Measurements from ENCODE around the gene PLEK.

PLEK gene

DNA sequence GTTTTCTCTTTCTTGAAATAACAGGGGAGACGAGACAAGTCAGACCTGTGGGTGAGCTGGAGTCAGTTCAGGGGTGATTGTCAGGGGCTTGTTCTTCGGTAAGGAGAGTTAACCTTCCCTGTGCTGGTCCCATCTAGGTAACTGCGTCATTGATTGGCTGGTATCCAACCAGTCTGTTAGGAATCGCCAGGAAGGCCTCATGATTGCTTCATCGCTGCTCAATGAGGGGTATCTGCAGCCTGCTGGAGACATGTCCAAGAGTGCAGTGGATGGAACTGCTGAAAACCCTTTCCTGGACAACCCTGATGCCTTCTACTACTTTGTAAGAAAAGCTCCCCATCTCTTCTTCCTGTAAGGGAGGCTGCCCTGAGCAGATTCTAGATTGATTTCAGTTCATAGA lies 21.3 kb downstream of the PLEK start:
- TF ChIP-seq, protein P1, sequence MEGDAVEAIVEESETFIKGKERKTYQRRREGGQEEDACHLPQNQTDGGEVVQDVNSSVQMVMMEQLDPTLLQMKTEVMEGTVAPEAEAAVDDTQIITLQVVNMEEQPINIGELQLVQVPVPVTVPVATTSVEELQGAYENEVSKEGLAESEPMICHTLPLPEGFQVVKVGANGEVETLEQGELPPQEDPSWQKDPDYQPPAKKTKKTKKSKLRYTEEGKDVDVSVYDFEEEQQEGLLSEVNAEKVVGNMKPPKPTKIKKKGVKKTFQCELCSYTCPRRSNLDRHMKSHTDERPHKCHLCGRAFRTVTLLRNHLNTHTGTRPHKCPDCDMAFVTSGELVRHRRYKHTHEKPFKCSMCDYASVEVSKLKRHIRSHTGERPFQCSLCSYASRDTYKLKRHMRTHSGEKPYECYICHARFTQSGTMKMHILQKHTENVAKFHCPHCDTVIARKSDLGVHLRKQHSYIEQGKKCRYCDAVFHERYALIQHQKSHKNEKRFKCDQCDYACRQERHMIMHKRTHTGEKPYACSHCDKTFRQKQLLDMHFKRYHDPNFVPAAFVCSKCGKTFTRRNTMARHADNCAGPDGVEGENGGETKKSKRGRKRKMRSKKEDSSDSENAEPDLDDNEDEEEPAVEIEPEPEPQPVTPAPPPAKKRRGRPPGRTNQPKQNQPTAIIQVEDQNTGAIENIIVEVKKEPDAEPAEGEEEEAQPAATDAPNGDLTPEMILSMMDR (IDR thresholded peaks at IDR 0.05) = no peak
- H3K27ac ChIP-seq = no peak overlapping the region
- H3K36me3 ChIP-seq = no peaks in the 10 kb centered on the region
- H3K4me1 ChIP-seq = peaks cover 0 to 8% (median 0%) of the 10 kb centered on the region in 4 donors
- no peak overlapping the region for H3K4me3 ChIP-seq
- DNase-seq = no peak
- intact Hi-C loops (cut with DNase I; ENCODE audit: low total_unique reads) = no loop called here
- H3K27me3 ChIP-seq = no peaks in the 10 kb centered on the region
- H3K9me3 ChIP-seq = no peaks in the 10 kb centered on the region

DNA sequence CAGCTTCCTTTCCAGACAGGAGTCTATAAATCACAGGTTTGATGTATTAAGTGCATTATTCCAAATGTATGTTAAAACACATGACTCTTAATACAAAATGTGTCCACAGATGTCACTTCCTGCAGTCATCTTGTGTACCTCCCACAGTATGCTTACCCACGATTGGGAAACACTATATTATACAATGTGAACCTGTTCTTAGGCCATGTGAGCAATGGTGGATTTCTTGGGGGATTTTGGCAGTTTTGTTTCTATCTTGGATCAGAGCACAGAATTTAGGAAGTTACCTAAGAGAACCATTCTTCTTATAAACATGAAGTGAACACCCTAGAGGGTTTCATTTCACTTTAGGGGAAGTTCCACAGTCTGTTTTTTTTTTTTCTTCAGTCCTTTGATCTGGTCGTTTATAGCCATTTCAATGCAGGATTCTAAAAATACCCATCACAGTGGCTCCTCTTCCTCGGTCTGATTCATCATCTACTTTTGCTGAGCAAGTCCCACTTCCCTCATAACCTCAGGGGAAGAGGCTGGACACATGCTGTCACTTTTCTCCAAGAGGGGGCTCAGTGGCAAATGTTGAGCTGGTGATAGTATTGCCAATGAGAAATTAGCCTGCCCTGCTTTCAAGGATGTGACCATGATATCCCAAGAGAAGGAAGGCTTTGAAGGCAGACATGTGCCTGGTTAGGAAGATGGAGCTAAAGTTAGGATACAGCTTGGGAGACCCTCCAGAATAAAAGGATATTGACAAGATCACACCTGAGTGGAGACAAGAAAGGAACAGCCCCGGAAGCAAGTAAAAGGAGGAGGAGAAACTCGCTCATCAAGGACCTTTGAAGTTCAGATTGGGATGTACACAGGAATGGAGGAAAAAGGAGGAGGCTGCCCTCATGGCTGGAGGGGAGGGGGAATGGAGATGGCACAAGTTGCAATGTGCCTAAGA lies 22.6 kb downstream of the PLEK start:
- Histone ChIP-seq H3K36me3 (no peaks in the 10 kb centered on the region), H3K4me3 (no peak overlapping the region), H3K9me3 (no peaks in the 10 kb centered on the region), H3K27me3 (no peaks in the 10 kb centered on the region), H3K27ac (no peak overlapping the region), H3K4me1 (peaks cover 0 to 15% (median 0%) of the 10 kb centered on the region in 4 donors)
- intact Hi-C loops (cut with DNase I; ENCODE audit: low total_unique reads) = no loop called here
- TF ChIP-seq, protein P1 (IDR thresholded peaks at IDR 0.05) = no peak
- DNase-seq = no peak

DNA sequence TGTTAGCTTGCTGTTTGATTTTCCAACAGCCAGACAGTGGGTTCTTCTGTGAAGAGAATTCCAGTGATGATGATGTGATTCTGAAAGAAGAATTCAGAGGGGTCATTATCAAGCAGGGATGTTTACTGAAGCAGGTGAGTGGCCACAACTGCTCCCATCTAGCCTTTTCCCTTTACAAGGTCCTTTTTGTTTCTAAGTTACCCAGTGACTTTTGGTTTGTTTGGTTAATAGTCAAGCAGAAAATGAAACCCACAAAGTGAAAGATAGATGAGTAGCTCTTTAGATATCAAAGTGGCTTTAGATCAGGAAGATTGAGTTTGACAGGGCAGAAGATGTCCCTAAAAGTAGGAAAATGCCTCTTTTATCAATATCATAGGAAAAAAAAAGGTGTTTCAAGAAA lies 23.3 kb downstream of the PLEK start:
- no peaks in the 10 kb centered on the region for H3K9me3 ChIP-seq
- no peak overlapping the region for H3K4me3 ChIP-seq
- no peak for DNase-seq
- intact Hi-C loops (cut with DNase I; ENCODE audit: low total_unique reads) = no loop called here
- TF ChIP-seq, protein P1 (IDR thresholded peaks at IDR 0.05) = no peak
- no peaks in the 10 kb centered on the region for H3K36me3 ChIP-seq
- peaks cover 0 to 15% (median 0%) of the 10 kb centered on the region in 4 donors for H3K4me1 ChIP-seq
- no peaks in the 10 kb centered on the region for H3K27me3 ChIP-seq
- H3K27ac ChIP-seq = no peak overlapping the region

DNA sequence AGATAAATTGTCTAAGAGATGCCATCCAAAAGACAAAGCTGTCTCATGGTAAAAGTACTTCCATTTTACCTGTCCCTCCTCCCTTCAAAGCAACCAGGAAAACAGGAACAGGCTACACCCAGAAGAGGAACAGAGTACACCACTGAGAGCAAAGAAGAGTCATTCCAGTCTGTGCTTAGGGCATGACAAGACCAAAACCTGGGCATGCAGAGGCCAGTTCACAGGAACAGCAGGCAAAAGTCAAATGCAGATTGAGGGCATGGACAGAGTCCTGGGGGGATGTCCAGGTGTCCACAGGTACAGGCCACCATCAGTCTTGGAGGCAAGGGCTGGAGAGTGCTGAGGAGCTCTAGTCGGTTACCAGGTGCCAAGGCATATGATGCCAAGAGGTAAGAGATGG lies 23.7 kb downstream of the PLEK start:
- Histone ChIP-seq H3K4me3 (no peak overlapping the region), H3K9me3 (no peaks in the 10 kb centered on the region), H3K36me3 (no peaks in the 10 kb centered on the region), H3K4me1 (peaks cover 0 to 15% (median 0%) of the 10 kb centered on the region in 4 donors), H3K27me3 (no peaks in the 10 kb centered on the region), H3K27ac (no peak overlapping the region)
- TF ChIP-seq, protein P1 (IDR thresholded peaks at IDR 0.05) = no peak
- intact Hi-C loops (cut with DNase I; ENCODE audit: low total_unique reads) = no loop called here
- no peak for DNase-seq

DNA sequence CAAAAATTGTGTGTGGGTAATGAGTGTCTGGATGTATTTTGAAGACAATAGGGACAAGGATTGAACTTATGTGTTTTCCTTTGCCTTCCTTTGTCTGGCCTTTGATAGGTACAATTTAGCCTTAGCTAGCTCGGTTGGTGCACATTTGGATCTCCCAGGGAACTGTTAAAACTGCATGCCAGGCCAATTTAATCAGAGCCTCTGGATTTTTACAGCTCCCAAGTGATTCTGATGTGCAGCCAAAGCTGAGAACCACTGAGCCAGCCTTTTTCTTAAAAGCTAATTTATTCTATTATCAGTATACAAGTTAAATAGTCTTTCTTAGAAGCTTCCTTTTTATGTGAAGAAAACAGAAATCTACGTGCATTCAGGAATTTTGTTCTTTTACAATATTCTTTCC lies 25.0 kb downstream of the PLEK start:
- Histone ChIP-seq H3K27ac (no peak overlapping the region), H3K4me3 (no peak overlapping the region), H3K36me3 (no peaks in the 10 kb centered on the region), H3K9me3 (no peaks in the 10 kb centered on the region), H3K4me1 (peaks cover 0 to 15% (median 0%) of the 10 kb centered on the region in 4 donors), H3K27me3 (no peaks in the 10 kb centered on the region)
- DNase-seq = no peak
- intact Hi-C loops (cut with DNase I; ENCODE audit: low total_unique reads) = no loop called here
- TF ChIP-seq, protein P1 (IDR thresholded peaks at IDR 0.05) = no peak
